Measurements from ENCODE around the gene SUMO1.

Gene SUMO1

GRCh38 chr2:202196727-202197126 lies 41.7 kb downstream of the SUMO1 start:
- DNase-seq (ENCODE audit: low read depth), result no peak

DNA sequence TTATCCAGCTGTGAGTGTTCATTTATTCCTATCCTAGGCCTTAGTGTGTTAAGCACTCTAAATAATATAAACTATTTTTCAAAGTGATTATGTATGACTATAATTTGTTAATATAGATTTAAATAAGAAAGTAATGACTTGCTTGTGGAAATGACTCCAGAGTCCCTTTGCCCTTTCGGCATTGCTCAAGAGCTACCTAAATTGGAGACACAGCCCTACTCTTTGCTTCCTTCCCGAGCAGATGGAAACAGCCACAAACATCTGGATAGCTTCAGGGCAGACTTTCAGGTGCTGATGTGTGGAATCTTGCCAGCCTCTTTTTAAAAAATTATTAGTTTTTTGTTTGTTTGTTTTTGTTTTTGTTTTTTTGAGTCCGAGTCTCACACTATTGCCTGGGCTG lies 44.0 kb downstream of the SUMO1 start:
- no peak for DNase-seq (ENCODE audit: low read depth)

DNA sequence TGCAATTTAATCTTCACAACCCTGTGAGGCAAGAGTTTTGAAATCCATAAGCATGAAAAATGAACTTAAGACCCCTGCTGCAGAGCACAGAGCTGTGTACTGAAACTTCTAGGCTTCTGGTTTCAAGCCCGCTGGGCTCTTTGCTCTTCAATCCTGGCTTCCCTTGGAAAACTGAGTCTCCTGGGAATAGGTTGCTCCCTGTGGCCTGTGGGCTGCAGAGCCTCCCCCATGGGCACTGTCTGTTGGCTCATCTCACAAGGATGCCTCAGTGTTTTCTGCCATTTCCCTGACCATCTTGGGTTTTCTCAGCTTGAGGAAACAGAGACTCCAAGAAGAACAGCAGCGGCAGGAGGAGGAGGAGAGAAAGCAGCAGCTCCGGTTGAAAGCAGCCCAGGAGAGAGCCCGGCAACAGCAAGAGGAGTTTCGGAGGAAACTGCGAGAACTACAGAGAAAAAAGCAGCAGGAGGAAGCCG lies 44.5 kb downstream of the SUMO1 start:
- DNase-seq (ENCODE audit: low read depth), result no peak

GRCh38 chr2:202193305-202193704 lies 45.1 kb downstream of the SUMO1 start:
- no peak for DNase-seq (ENCODE audit: low read depth)

GRCh38 chr2:202187570-202187969 lies 50.8 kb downstream of the SUMO1 start:
- DNase-seq (ENCODE audit: low read depth), result no peak

- DNase-seq (ENCODE audit: low read depth), result no peak
Measured at GRCh38 chr2:202186641-202187202, 51.7 kb downstream of the SUMO1 start.

- DNase-seq (ENCODE audit: low read depth), result no peak
Measured at GRCh38 chr2:202185156-202185555, 53.2 kb downstream of the SUMO1 start.

DNA sequence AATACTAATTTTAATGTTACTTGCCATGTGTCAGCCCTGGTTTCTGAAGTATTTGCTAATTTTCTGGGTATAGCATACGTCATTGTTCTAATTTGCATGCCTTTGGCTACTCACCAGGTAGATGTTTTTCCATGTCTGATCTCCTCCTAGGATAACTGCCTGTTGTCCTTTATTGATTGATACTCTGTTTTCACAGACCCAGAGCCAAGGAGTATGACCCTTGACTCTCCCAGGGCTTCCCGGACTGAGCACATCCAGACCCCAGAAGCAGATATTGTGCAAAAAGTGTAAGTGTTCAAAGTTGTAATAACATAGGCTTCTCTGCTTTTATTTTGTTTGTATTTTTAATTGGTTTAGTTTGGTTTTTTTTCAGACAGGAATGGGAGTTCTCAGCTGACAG lies 53.8 kb downstream of the SUMO1 start:
- no peak for DNase-seq (ENCODE audit: low read depth)

- DNase-seq (ENCODE audit: low read depth), result peak; percentile 36
Measured at GRCh38 chr2:202178346-202178958, 59.9 kb downstream of the SUMO1 start.

DNA sequence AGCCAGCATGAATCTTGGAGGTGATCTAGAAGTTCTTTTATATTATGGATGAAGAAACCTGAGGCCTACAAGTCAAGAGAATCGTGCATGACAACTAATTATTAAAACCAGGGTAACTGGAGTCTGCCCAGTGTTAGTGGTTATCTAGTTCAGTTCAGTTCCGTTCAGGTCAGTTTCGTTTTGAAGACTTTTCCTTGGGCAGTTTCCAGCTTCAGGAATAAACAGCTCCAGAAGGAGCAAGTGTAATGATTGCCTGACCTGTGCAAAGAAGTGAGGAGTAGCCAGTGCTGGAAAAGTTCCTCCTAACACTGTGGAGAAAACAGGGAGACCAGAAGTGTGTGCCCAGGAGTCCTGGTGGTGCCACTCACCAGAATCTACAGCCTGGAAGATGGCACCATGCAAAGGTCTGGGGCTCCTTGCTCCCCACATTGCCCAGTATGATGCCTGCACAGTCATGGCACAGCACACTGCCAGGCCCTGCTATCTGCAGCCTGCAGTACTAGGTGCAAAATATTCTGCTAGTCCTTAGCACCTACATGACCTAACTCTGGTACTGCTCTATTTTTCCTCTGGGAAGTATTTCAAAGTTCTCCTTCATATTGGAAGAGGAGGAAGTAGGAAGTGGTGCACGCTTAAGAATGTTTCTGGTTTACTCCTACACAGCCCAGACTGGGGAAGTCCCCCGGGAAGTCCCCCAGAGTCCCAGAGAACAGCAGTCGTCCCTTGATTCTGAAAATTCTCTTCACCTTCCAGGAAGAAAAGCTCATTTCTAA lies 65.8 kb downstream of the SUMO1 start:
- no peak for DNase-seq (ENCODE audit: low read depth)

GRCh38 chr2:202171241-202171825 lies 67.1 kb downstream of the SUMO1 start:
- DNase-seq (ENCODE audit: low read depth), result no peak

GRCh38 chr2:202169832-202170424 lies 68.5 kb downstream of the SUMO1 start:
- no peak for DNase-seq (ENCODE audit: low read depth)

GRCh38 chr2:202169131-202169530 lies 69.3 kb downstream of the SUMO1 start:
- DNase-seq (ENCODE audit: low read depth), result no peak

- no peak for DNase-seq (ENCODE audit: low read depth)
Measured at GRCh38 chr2:202165945-202166344, 72.5 kb downstream of the SUMO1 start.

- no peak for DNase-seq (ENCODE audit: low read depth)
Measured at GRCh38 chr2:202165208-202165607, 73.2 kb downstream of the SUMO1 start.

DNA sequence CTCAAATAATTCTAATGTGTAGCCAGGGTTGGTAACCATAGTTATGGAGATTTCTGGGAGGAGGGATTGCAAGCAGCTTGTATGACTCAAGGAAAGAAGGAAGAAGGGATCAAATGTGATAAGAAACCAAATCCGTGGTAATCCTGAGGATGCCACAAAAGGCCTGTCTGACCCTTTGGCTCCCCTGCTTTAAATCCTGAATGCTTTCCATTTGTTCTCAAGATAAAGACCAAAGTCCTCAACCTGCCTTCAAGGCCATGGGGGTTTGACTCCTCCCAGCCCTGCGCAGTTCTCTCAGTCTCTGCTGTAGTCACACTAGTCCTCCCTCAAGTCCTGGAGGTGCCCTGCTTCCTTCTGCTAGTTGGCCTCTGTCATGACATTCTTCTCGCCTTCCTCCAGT lies 74.0 kb downstream of the SUMO1 start:
- no peak for DNase-seq (ENCODE audit: low read depth)

DNA sequence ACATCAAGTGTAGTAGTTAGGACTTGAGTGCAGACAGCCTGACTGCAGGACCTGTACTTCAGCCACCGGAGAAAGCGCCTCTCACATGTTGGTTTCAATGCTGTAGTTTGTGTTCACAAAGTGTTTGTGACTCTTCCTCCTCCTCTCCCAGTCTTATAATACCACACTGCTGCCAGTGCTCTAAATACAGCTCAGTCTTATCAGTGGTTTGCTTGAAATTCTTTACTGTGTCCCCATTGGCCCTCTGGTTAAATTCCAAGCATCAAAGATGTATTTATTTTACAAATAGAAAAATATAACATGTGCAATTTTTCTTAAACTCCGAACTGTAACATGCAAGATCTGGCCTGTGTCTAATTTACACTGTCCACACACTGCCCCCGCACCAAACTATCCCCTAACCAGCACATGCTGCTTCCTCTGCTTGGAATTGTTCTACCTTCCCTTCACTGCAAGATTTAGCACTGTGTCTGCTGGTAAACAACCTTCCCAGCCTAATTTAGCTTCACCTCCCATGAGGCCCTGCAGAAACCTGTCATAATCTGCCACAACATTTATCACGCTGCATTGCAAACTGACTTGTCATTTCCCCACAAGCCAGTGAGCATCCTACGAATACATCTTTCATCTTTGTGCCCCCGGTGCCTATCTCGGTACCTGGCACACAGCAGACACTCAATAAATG lies 77.1 kb downstream of the SUMO1 start:
- DNase-seq (ENCODE audit: low read depth), result no peak

- DNase-seq (ENCODE audit: low read depth), result no peak
Measured at GRCh38 chr2:202158796-202159195, 79.6 kb downstream of the SUMO1 start.

GRCh38 chr2:202157211-202157990 lies 81.0 kb downstream of the SUMO1 start:
- DNase-seq (ENCODE audit: low read depth), result no peak
